ENCODE data around the gene SIRPD. TPM values are rescaled to one million over a fixed set of nuclear protein-coding genes. Genes with fewer than 3 reads are reported as not detected.

Gene SIRPD
- total RNA-seq, 2 experiments from 2014 or later = not detected

- CTCF ChIA-PET (ENCODE audit: unreplicated experiment) = no interaction called here
These were observed 31.3 kb upstream of the SIRPD start for GRCh38 chr20:1588533-1589460.

GRCh38 chr20:1587781-1588532 is 30.5 kb upstream of the SIRPD start:
- TF ChIP-seq CTCF (conservative IDR thresholded peaks at IDR 0.05; ENCODE audit: low read length) (no peak), EZH2phosphoT487 (IDR thresholded peaks at IDR 0.05; ENCODE audit: borderline replicate concordance, low read depth, low read length) (no peak)
- Histone ChIP-seq H3K4me2 (ENCODE audit: low read length) (no peak overlapping the region), H3K9me2 (ENCODE audit: insufficient read depth, low read length) (no peaks in the 10 kb centered on the region), H3K27ac (ENCODE audit: low read depth, low read length, poor library complexity, severe bottlenecking) (no peak overlapping the region), H4K20me1 (ENCODE audit: insufficient read depth, low read length) (no peaks in the 10 kb centered on the region), H2AFZ (ENCODE audit: low read length) (no peak overlapping the region), H3K4me1 (ENCODE audit: insufficient read depth, low read length, poor library complexity, severe bottlenecking) (no peaks in the 10 kb centered on the region), H3K79me2 (ENCODE audit: insufficient read depth, low read depth, low read length) (no peaks in the 10 kb centered on the region), H3K36me3 (ENCODE audit: insufficient read depth, low read length) (no peaks in the 10 kb centered on the region), H3K9me3 (ENCODE audit: low read length) (no peaks in the 10 kb centered on the region), H3K4me3 (ENCODE audit: low read depth, low read length, poor library complexity, severe bottlenecking) (no peak overlapping the region)
- DNase-seq (ENCODE audit: low spot score) = no peak
- POLR2A ChIA-PET = no interaction called here
- CTCF ChIA-PET (ENCODE audit: unreplicated experiment) = no interaction called here
- intact Hi-C loops (cut with micrococcal nuclease; ENCODE audit: unreplicated experiment) = no loop called here
- BruUV-seq (replicated peaks) = no TSS peak

More at GRCh38 chr20:1588533-1589460, 31.3 kb upstream of the SIRPD start:
- TF ChIP-seq CTCF (conservative IDR thresholded peaks at IDR 0.05; ENCODE audit: low read length) = 0 out of 2 replicates have a peak, but pooled peaks have one; percentile 14
- no peak for TF ChIP-seq EZH2phosphoT487 (IDR thresholded peaks at IDR 0.05; ENCODE audit: borderline replicate concordance, low read depth, low read length)
- H3K36me3 ChIP-seq (ENCODE audit: insufficient read depth, low read length) = no peaks in the 10 kb centered on the region
- POLR2A ChIA-PET = no interaction called here
- BruUV-seq (replicated peaks) = no TSS peak
- no peaks in the 10 kb centered on the region for H3K79me2 ChIP-seq (ENCODE audit: insufficient read depth, low read depth, low read length)
- intact Hi-C loops (cut with micrococcal nuclease; ENCODE audit: unreplicated experiment) = no loop called here
- H3K9me2 ChIP-seq (ENCODE audit: insufficient read depth, low read length) = no peaks in the 10 kb centered on the region
- no peaks in the 10 kb centered on the region for H3K9me3 ChIP-seq (ENCODE audit: low read length)
- H4K20me1 ChIP-seq (ENCODE audit: insufficient read depth, low read length) = no peaks in the 10 kb centered on the region
- H3K27ac ChIP-seq (ENCODE audit: low read depth, low read length, poor library complexity, severe bottlenecking) = no peak overlapping the region
- H3K4me3 ChIP-seq (ENCODE audit: low read depth, low read length, poor library complexity, severe bottlenecking) = no peak overlapping the region
- no peak overlapping the region for H2AFZ ChIP-seq (ENCODE audit: low read length)
- no peaks in the 10 kb centered on the region for H3K4me1 ChIP-seq (ENCODE audit: insufficient read depth, low read length, poor library complexity, severe bottlenecking)
- no peak overlapping the region for H3K4me2 ChIP-seq (ENCODE audit: low read length)
- no peak for DNase-seq (ENCODE audit: low spot score)
